DOHH2 (cell line): ENCODE data around the gene CDKN1C.

ENCODE experiments used
- EZH2phosphoT487 ChIP-seq: fragments of 200-600 bp; sonication (generic); IDR thresholded peaks from 2 replicates; pipeline ENCODE4 v1.6.1; 2017; ENCODE audit warnings: borderline replicate concordance, mild to moderate bottlenecking, antibody characterized with exemption, low read length, moderate library complexity, mixed read lengths
- TF ChIP-seq, protein P1 (sequence below): fragments of 200-600 bp; sonication (generic); IDR thresholded peaks from one replicate; pipeline ENCODE4 v1.5.1; 2014; ENCODE audit warnings: antibody characterized with exemption, mild to moderate bottlenecking, low read depth, low read length; ENCODE audit not compliant: poor library complexity, severe bottlenecking

DNA sequence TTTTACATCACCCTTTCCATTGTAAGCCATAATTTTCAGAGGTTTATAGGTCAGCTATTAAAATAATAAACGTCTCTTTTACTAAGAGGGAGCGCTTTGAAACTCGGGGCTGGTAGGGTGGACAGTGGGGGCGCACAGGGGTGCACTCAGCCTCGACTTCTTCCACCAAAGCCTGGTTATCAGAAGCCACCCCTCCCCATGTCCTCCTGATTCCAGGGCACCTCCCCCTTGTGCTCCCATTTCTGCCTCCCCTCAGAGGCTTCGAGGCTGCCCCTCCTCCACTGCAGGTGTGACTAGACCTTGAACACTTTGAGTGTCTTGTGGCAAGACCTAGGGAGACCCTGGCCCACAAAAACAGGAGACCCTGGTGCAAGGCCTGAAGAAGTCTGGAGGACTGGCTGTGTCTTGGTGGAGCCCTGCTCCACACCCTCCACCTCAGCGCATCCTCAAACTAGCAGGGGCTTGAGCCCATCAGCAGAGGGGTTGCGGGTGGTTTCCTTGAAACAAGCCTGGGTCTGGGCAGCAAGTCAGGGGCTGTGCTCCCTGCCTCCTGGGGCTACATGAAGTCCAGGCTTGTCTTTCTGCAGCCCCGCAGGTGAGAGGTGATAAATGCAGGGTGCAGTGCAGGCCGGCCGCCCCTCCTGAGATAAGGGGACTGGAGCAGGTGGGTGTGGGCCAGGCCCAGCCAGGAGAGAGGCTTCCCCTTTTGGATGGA, 3.0 kb downstream of the CDKN1C start:
- TF ChIP-seq, protein P1, sequence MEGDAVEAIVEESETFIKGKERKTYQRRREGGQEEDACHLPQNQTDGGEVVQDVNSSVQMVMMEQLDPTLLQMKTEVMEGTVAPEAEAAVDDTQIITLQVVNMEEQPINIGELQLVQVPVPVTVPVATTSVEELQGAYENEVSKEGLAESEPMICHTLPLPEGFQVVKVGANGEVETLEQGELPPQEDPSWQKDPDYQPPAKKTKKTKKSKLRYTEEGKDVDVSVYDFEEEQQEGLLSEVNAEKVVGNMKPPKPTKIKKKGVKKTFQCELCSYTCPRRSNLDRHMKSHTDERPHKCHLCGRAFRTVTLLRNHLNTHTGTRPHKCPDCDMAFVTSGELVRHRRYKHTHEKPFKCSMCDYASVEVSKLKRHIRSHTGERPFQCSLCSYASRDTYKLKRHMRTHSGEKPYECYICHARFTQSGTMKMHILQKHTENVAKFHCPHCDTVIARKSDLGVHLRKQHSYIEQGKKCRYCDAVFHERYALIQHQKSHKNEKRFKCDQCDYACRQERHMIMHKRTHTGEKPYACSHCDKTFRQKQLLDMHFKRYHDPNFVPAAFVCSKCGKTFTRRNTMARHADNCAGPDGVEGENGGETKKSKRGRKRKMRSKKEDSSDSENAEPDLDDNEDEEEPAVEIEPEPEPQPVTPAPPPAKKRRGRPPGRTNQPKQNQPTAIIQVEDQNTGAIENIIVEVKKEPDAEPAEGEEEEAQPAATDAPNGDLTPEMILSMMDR = no peak
- TF ChIP-seq EZH2phosphoT487 = no peak
